IMR-90 (cell line): Measurements from ENCODE around the gene OCEL1. TPM values are rescaled to one million over a fixed set of nuclear protein-coding genes. Genes with fewer than 3 reads are reported as not detected.

ENCODE experiments used
- ATAC-seq: fragments of 200-7000 bp; cut with Tn5 transposase; 2 replicates; pipeline ENCODE4 v1.9.1; 2020; ENCODE audit warnings: low read depth, mild to moderate bottlenecking, moderate library complexity
- BruUV-seq: library from RNA; stranded (reverse); fragments of 400-500 nt; replicated peaks from 2 replicates; lab custom pipeline; 2021; lab: Mats Ljungman, UMichigan
- CTCF ChIA-PET: fragments of 300-600 bp; formaldehyde crosslinking; extraction: SDS; loops from one replicate; lab custom pipeline; 2021; ENCODE audit warnings: antibody characterized with exemption; lab: Yijun Ruan, JAX
- POLR2A ChIA-PET: fragments of 300-600 bp; sonication (Branson Sonifier 250); formaldehyde crosslinking; loops from one replicate; lab custom pipeline; 2022; ENCODE audit warnings: antibody characterized with exemption; ENCODE audit not compliant: unreplicated experiment; lab: Charles Lee
- DNase-seq: peaks from one replicate; pipeline ENCODE4 v3.0.0; 2013
- H2AFZ ChIP-seq: replicated peaks from 2 replicates; pipeline ENCODE3; 2013; ENCODE audit warnings: low read length, mild to moderate bottlenecking; ENCODE audit not compliant: poor library complexity
- H2AK5ac ChIP-seq: 2 replicates; pipeline ENCODE4 v1.6.1; 2013; ENCODE audit warnings: low read depth, low read length, inconsistent platforms
- H2AK9ac ChIP-seq: replicated peaks from 2 replicates; pipeline ENCODE3; 2013; ENCODE audit warnings: mild to moderate bottlenecking, low read depth, low read length, moderate library complexity; ENCODE audit not compliant: poor library complexity
- H2BK120ac ChIP-seq: 2 replicates; pipeline ENCODE4 v1.6.1; 2013; ENCODE audit warnings: low read depth, low read length, inconsistent platforms
- H2BK15ac ChIP-seq: 3 replicates; pipeline ENCODE4 v1.6.1; 2013; ENCODE audit warnings: low read depth, low read length, inconsistent platforms
- H2BK20ac ChIP-seq: 2 replicates; pipeline ENCODE4 v1.6.1; 2013; ENCODE audit warnings: low read depth, mild to moderate bottlenecking, inconsistent platforms, low read length, moderate library complexity
- H2BK5ac ChIP-seq: 2 replicates; pipeline ENCODE4 v1.6.1; 2013; ENCODE audit warnings: mild to moderate bottlenecking, low read depth, low read length, inconsistent platforms; ENCODE audit not compliant: poor library complexity, severe bottlenecking
- H3K14ac ChIP-seq: replicated peaks from 2 replicates; pipeline ENCODE4 v1.6.1; 2013; ENCODE audit warnings: low read depth, low read length, inconsistent platforms
- H3K18ac ChIP-seq: 2 replicates; pipeline ENCODE4 v1.6.1; 2013; ENCODE audit warnings: low read depth, low read length, control low read depth
- H3K23ac ChIP-seq: 2 replicates; pipeline ENCODE4 v1.6.1; 2013; ENCODE audit warnings: low read depth, low read length, inconsistent platforms
- H3K27ac ChIP-seq: 2 replicates; pipeline ENCODE4 v1.5.1; 2013; ENCODE audit warnings: mild to moderate bottlenecking, control low read depth, low read length; ENCODE audit not compliant: insufficient read depth
- H3K27me3 ChIP-seq: 2 replicates; pipeline ENCODE4 v1.6.1; 2013; ENCODE audit warnings: low read length; ENCODE audit not compliant: control insufficient read depth, insufficient read depth
- H3K36me3 ChIP-seq: 2 replicates; pipeline ENCODE4 v1.6.1; 2013; ENCODE audit warnings: low read length, mixed read lengths; ENCODE audit not compliant: control insufficient read depth, insufficient read depth
- H3K4ac ChIP-seq: 2 replicates; pipeline ENCODE4 v1.6.1; 2013; ENCODE audit warnings: low read depth, low read length, inconsistent platforms
- H3K4me1 ChIP-seq: 2 replicates; pipeline ENCODE4 v1.6.1; 2013; ENCODE audit warnings: low read length, mixed read lengths; ENCODE audit not compliant: control insufficient read depth, insufficient read depth
- H3K4me2 ChIP-seq: 2 replicates; pipeline ENCODE4 v1.6.1; 2013; ENCODE audit warnings: low read depth, mild to moderate bottlenecking, control low read depth, low read length, moderate library complexity
- H3K4me3 ChIP-seq: 2 replicates; pipeline ENCODE4 v1.5.1; 2013; ENCODE audit warnings: low read depth, mild to moderate bottlenecking, control low read depth, low read length, moderate library complexity; ENCODE audit not compliant: insufficient read depth
- H3K56ac ChIP-seq: 2 replicates; pipeline ENCODE4 v1.6.1; 2013; ENCODE audit warnings: low read length, inconsistent platforms; ENCODE audit not compliant: insufficient read depth; ENCODE audit errors: extremely low read depth
- H3K79me1 ChIP-seq, 2 experiments: 2 replicates each; pipeline ENCODE4 v1.6.1; 2013; ENCODE audit warnings: low read length in 2 of 2, inconsistent platforms in 1 of 2, low read depth in 1 of 2
- H3K9ac ChIP-seq: 2 replicates; pipeline ENCODE4 v1.6.1; 2013; ENCODE audit warnings: low read depth, low read length, control low read depth
- H3K9me1 ChIP-seq: 2 replicates; pipeline ENCODE4 v1.6.1; 2013; ENCODE audit warnings: low read length, inconsistent platforms; ENCODE audit not compliant: insufficient read depth
- H3K9me3 ChIP-seq: 2 replicates; pipeline ENCODE4 v1.6.1; 2013; ENCODE audit warnings: low read length; ENCODE audit not compliant: control insufficient read depth, insufficient read depth
- H4K20me1 ChIP-seq: 2 replicates; pipeline ENCODE4 v1.6.1; 2013; ENCODE audit warnings: low read length, inconsistent platforms; ENCODE audit not compliant: insufficient read depth
- H4K5ac ChIP-seq: 2 replicates; pipeline ENCODE4 v1.6.1; 2013; ENCODE audit warnings: mild to moderate bottlenecking, low read depth, low read length, control low read depth
- H4K8ac ChIP-seq, 2 experiments: 2 replicates each; pipeline ENCODE4 v1.6.1; 2013; ENCODE audit warnings: low read depth in 2 of 2, low read length in 2 of 2, control low read depth in 1 of 2, inconsistent platforms in 1 of 2
- H4K91ac ChIP-seq: 2 replicates; pipeline ENCODE4 v1.6.1; 2013; ENCODE audit warnings: low read depth, low read length, inconsistent platforms; ENCODE audit not compliant: insufficient read depth
- BHLHE40 ChIP-seq: fragments of 150-350 bp; IDR thresholded peaks from 2 replicates; pipeline ENCODE4 v1.6.1; 2016; ENCODE audit warnings: mild to moderate bottlenecking, low read depth, low read length
- CHD1 ChIP-seq: IDR thresholded peaks from 2 replicates; pipeline ENCODE4 v1.6.1; 2012; ENCODE audit warnings: low read depth, low read length, improper control_type of control experiment
- ELK1 ChIP-seq: fragments of 150-350 bp; IDR thresholded peaks from 2 replicates; pipeline ENCODE4 v1.6.1; 2016; ENCODE audit warnings: low read depth, mild to moderate bottlenecking, low read length, moderate library complexity, borderline replicate concordance
- MAZ ChIP-seq: IDR thresholded peaks from 2 replicates; pipeline ENCODE4 v1.6.1; 2012; ENCODE audit warnings: low read depth, mild to moderate bottlenecking, low read length, improper control_type of control experiment, moderate library complexity, borderline replicate concordance
- MXI1 ChIP-seq: IDR thresholded peaks from 2 replicates; pipeline ENCODE4 v1.6.1; 2012; ENCODE audit warnings: low read depth, mild to moderate bottlenecking, low read length, moderate library complexity, borderline replicate concordance
- NFE2L2 ChIP-seq: fragments of 150-350 bp; IDR thresholded peaks from 2 replicates; pipeline ENCODE4 v1.6.1; 2016; ENCODE audit warnings: low read depth, mild to moderate bottlenecking, low read length
- POLR2A ChIP-seq: IDR thresholded peaks from 2 replicates; pipeline ENCODE4 v1.6.1; 2012; ENCODE audit warnings: mild to moderate bottlenecking, low read depth, low read length
- RAD21 ChIP-seq: IDR thresholded peaks from 2 replicates; pipeline ENCODE4 v1.6.1; 2012; ENCODE audit warnings: low read length, improper control_type of control experiment
- RCOR1 ChIP-seq: IDR thresholded peaks from 2 replicates; pipeline ENCODE4 v1.6.1; 2012; ENCODE audit warnings: mild to moderate bottlenecking, low read length, improper control_type of control experiment; ENCODE audit not compliant: insufficient replicate concordance
- SMC3 ChIP-seq: fragments of 150-350 bp; IDR thresholded peaks from 2 replicates; pipeline ENCODE4 v1.6.1; 2016; ENCODE audit warnings: low read depth, mild to moderate bottlenecking, antibody characterized with exemption, low read length, moderate library complexity
- WGBS, 2 experiments: methylation state at CpG; one replicate each; pipeline versions ENCODE4 v1.1.5 to v1.1.7; 2013; ENCODE audit warnings: missing lambda C conversion rate in 2 of 2; ENCODE audit not compliant: insufficient read length in 1 of 2; ENCODE audit errors: extremely low coverage in 2 of 2; 5-methylcytosine and 5-hydroxymethylcytosine counted together
- dilution Hi-C: fragments of 300-500 bp; cut with HindIII; formaldehyde crosslinking; loops from one replicate; pipeline ENCODE4 v1.14.3; 2018; ENCODE audit warnings: low sequenced_read_pairs; ENCODE audit not compliant: unreplicated experiment
- in situ Hi-C: fragments of 300-500 bp; cut with MboI; formaldehyde crosslinking; loops from 3 replicates; pipeline ENCODE4 v1.14.3; 2019; ENCODE audit warnings: low sequenced_read_pairs, inconsistent platforms, mixed read lengths
- intact Hi-C: fragments of 100-400 bp; cut with micrococcal nuclease; formaldehyde crosslinking; loops from 2 replicates; pipeline ENCODE4 v1.10.0; 2022
- polyA plus RNA-seq, 3 experiments: library from polyadenylated mRNA; depleted of rRNA; stranded (reverse); fragments of >200 nt; gene quantifications; 2 replicates each; pipeline ENCODE4 v1.2.3, GENCODE V29; 2012; ENCODE audit warnings: low replicate concordance in 1 of 3
- total RNA-seq: library from RNA; depleted of rRNA; stranded (reverse); fragments of >200 nt; gene quantifications from 2 replicates; pipeline ENCODE4 v1.2.3, GENCODE V29; 2012

Gene OCEL1
- total and polyA plus RNA-seq, 2 of the 4 experiments (the other 2 are of a cell fraction): 1.1 to 7.2 TPM

- TF ChIP-seq MAZ: no peak
Observed at GRCh38 chr19:17214508-17215126, 11.4 kb upstream of the OCEL1 start (continued).

GRCh38 chr19:17215127-17215971 lies 10.7 kb upstream of the OCEL1 start, which contains the start of gene USE1:
Gene USE1 (plus strand): TSS chr19:17215357. CDS start chr19:17215406, 49 bp downstream.
- Histone ChIP-seq H4K20me1 (no peaks in the 10 kb centered on the region), H2BK20ac (peak within 1 kb of the TSS; percentile 72; the same call in 1 of the 2 replicates), H3K23ac (peak within 1 kb of the TSS; percentile 96), H3K27me3 (no peaks in the 10 kb centered on the region), H2AFZ (peak within 1 kb of the TSS; percentile 99), H3K27ac (peak within 1 kb of the TSS; percentile 92), H3K36me3 (peaks cover 49% of the 10 kb centered on the region), H3K4me2 (peak within 1 kb of the TSS; percentile 78), H4K8ac (peak within 1 kb of the TSS; percentile 96 to 100), H3K9ac (peak within 1 kb of the TSS; percentile 77), H3K9me1 (peaks cover 9% of the 10 kb centered on the region), H2BK5ac (peak within 1 kb of the TSS; percentile 87), H2AK5ac (peak within 1 kb of the TSS; percentile 100), H3K14ac (peak within 1 kb of the TSS; percentile 100), H2BK15ac (peak within 1 kb of the TSS; percentile 83; the same call in 1 of the 3 replicates), H3K79me1 (peaks cover 16 to 19% of the 10 kb centered on the region in 2 experiments; a peak in 3 of 4 replicates), H3K4ac (peak within 1 kb of the TSS; percentile 98), H4K5ac (peak within 1 kb of the TSS; percentile 96), H3K18ac (peak within 1 kb of the TSS; percentile 63), H3K56ac (peak within 1 kb of the TSS; percentile 87), H3K4me1 (peaks cover 12% of the 10 kb centered on the region), H2AK9ac (peak within 1 kb of the TSS; percentile 99), H3K4me3 (peak within 1 kb of the TSS; percentile 65), H2BK120ac (peak within 1 kb of the TSS; percentile 94), H3K9me3 (no peaks in the 10 kb centered on the region), H4K91ac (peak within 1 kb of the TSS; percentile 98)
- in situ Hi-C loops (no loop called here), dilution Hi-C loops (no loop called here), intact Hi-C loops (no loop called here)
- WGBS, 2 experiments: 2% methylated on average over 24 of the region's 56 CpGs; no CpG with 5 or more reads in 1 of the 2 experiments
- ChIA-PET POLR2A (interaction anchor here (0.5 to 1.0 kb wide), 3 partner anchors 52 to 1064 kb away, joined by 4 to 14 read pairs (median 4); partner anchors contain the start of gene BABAM1), CTCF (interaction anchor here (0.7 kb wide), 1 partner anchor 1407 kb away, joined by 4 read pairs; no protein-coding TSS in a partner anchor)
- TF ChIP-seq SMC3 (no peak), NFE2L2 (0 out of 2 replicates have a peak, but pooled peaks have one; percentile 2), RAD21 (no peak), RCOR1 (no peak), BHLHE40 (0 out of 2 replicates have a peak, but pooled peaks have one; percentile 3), ELK1 (peak; percentile 33; the same call in 1 of the 2 replicates), MXI1 (peak; percentile 56; the same call in 1 of the 2 replicates), CHD1 (no peak), MAZ (peak; percentile 43; the same call in 1 of the 2 replicates), POLR2A (peak; percentile 89)
- DNase-seq (peak; percentile 86), ATAC-seq (peak; percentile 94)
- BruUV-seq: no TSS peak
